GM18519 (cell line): ENCODE measurements around the gene RAB4A.
"Not testable (repeated sequence)": the region's sequence is repeated elsewhere in the genome, so short reads cannot be mapped to it uniquely, and the experiment has no call there.

Source experiments
- ATAC-seq: cut with Tn5 transposase; IDR thresholded peaks from one replicate; pipeline ENCODE4 v1.9.1; 2021; ENCODE audit warnings: mild to moderate bottlenecking, moderate library complexity; ENCODE audit not compliant: unreplicated experiment, low FRiP score

Gene RAB4A

DNA sequence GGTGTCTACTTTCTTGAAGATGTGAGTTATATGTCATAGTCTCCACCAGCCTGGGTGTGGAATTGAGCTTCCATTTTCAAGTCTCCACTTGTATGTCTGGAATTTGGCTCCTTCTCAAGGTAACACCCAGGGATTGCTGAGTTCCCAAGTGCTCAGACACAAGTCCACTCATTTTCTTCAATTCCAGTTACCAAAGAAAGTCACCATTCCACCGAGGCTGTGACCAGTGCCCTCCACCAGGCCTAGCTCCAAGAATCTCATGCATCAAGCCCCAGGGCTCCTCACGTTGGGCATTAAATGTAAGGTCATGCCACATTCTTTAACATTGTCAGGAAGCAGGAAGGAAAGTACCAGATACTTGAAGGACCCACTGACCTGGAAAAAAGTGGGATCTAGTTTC, 2.4 kb upstream of the RAB4A start:
- no peak for ATAC-seq

DNA sequence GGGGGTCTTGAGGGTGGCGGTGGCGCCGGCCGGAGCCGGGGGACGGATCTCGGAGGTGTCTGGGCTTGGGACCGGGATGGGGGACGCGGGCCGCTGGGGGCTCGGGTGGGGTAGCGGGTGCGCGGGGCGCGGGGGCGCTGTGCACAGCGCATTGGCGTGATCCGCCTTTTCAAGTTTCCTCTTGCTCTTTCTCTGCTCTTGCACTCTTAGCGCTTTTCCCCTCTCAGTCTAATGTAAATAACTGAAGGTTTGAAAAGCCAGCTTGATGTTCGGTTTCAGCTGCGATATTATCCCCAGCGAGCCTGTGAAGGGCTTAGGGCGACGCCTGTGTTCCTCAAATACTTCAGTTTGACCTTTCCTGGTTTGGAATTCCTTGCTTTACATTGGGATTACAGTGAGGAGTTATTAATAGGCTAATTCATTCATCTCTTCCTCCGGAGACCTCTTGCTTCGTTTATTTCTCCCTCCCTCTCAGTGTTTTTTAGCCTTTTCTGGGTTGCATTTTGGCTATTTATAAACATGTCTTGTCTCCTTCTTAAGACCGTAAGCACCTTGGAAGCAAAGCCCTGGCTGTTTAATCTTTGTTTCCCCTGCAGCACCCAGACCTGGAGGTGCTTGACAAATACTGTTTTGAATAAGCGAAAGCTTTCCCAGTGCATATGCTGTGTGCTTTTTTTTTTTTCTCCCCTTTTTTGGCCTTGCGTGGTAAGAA, 693 bp downstream of the RAB4A start:
- ATAC-seq: peak; percentile 29

DNA sequence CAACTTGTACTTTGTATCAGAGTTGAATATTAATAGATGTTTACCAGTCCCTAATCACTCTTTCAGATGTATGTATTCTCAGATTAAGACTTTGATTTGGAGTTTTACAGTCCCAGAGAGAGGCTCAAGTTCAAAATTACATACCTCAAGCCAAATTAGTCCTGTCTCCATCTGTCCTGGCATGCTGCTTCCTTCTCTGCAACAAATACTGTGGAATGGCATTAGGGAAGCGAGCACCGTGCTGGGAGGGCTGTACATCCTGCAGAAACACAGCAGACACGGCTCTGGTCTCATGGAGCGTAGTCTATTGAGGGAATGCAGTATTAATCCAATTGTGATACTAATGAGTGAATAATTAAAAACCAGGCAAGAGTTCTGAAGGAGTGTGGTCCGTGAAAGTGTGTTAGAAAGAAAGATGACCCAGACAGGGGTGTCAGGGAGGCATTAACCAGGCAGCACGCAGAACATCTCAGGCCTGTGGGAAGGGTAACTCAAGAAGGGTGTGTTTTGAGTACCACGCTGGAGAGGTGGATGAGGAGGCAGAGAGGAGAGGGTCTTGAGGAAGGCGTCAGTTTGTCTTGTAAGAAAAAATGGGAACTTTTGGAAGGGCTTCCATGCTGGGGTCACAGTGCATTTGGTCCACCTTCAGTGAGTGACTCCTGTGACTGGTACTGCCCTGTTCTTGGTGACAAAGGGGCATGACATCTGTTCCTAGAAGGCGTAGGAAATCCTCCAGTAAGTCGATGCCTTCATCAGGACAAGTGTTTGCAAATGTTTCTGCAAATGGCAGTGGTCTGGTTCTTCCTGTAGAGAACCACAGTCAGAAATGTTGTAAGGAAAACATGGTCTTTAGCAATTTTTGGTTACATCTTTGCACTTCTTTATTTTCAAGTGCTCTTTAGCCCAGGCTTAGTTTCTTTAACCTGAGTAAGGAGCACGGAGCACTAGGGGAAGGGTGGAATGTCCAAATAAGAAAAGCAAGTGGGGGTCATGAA, 1.6 kb downstream of the RAB4A start:
- no peak for ATAC-seq

DNA sequence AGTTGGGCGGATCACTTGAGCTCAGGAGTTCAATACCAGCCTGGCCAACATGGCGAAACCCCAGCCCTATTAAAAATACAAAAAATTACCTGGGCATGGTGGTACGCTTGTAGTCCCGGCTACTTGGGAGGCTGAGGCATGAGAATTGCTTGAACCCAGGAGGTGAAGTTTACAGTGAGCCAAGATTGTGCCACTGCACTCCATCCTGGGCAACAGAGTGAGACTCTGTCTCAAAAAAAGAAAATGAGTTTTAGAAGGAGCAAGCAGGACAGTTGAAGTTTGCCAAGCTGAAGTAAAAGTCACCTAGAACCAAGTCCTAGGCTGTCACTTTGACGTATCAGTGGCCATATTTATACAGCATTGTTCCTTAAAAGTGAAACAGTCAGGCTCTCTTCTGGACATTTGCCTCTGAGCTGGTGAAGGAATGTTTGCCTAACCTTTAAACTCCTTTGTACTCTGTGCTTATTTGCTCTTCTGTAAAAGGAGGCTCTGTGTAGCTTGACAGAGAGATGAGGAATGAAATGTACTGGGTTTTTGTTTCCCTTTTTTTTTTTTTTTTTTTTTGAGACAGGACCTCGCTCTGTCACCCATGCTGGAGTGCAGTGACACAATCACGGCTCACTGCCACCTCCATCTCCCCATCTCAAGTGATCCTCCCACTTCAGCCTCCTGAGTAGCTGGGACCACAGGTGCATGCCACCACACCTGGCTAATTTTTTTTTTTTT, 2.8 kb downstream of the RAB4A start:
- no peak for ATAC-seq

DNA sequence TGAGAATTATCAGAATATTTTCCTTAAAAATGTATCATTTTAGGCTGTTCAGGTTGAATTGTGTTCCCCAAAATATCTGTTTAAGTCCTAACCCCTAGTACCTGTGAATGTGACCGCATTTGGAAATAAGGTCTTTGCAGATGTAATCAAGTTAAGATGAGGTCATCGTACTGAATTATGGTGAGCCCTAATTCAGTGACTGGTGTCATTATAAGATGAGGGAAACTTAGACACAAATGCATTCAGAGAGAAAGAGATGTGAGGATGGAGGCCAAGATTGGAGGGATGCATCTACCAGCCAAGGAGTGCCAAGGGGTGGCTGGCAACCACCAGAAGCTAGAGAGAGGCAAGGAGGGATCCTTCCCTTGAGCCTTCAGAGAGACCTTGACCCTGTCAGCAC, 4.1 kb downstream of the RAB4A start:
- ATAC-seq: no peak

DNA sequence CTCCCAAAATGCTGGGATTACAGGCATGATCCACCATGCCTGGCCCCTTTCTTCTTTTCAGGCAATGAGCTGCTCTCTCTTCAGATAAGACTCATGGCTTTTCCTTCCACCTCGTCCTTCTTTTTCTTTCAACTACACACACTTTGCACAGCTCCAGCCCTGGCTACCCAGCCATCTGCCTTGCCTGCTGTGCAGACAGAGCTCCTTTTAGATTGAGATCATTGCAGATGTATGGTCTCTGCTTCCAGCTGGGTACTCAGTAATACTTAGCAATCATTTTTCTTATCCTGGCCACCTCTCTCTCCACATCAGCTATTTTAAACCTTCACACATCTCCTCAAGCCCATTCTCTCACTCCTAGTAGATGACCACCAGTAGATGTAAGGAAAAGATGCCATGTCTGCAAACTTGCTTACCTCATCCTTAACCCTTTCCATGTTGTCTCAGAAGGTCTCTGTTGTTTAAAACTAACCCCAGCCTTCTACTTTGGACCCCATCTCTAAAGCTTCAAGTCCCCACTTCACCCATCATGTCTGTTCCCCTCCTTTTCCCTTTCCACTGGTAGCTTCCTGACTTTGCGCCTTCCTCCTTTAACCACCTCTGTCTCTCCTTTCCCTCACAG, 7.3 kb downstream of the RAB4A start:
- ATAC-seq: no peak

DNA sequence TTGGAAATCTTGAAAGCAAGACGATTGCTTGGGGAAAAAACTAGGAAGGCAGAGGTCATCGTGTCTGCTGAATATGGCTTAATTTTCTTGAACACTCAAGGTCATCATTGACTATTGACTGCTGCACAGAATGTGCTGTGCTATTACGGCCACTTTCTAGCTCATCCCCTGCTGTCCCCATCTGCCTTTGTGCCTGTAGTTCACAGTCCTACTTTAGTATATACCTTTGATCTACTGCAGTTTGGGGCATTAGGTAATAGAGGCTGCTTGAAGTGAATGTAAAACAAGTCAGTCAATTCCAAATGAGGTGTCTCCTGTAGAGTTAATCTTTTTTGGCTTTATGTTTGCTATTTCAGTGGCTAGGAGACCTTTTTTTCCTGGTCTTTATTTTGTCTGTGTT, 8.3 kb downstream of the RAB4A start:
- ATAC-seq: no peak

DNA sequence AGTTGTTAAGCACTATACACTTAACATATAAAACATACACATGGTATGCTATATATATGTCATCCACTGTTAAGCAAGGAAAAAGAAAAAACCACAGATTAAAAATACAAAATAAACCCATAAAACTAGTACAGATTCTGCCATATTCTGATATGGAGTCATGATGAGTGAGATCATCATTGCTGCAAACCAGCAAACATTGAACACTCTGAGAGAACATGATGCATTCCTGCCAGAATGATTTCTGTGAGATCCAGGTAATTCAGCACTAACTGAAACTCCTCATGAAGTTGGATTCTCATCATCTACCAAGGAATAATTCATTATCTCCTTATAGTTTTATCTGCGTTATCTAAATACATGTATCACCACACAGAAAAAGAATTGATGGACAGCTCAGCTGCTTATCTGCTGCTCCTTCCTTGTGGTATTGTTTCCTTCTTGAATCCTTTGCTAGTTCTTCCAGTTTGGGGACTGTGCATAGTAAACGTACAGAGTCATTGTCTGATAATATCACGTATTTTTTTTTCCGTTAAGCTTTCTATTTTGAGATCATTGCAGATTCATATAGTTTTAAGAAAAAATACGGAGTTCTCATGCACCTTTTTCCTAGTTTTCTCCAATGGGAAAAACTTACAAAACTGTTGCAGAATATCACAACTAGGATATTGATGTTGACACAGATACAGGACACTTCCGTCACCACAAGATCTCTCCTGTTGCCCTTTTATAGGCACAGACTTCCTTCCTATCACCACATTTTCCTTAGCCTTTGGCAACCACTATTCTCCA, 9.3 kb downstream of the RAB4A start:
- no peak for ATAC-seq

DNA sequence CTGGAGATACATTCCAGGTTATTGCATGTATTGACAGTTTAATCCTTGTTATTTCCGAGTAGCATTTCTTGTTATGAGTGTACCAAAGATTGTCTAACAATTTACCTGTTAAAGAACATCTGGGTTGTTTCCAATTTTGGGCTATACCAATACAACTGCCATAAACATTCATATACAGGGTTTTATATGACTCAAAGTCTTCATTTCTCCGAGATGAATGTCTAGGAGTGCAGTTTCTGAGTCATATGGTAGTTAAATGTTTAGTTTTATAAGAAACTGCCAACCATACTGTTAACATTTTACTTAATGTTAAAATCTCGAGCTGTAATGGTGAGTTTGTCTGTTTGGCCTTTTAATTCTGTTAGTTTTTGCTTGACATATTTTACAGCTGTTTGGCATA, 10.0 kb downstream of the RAB4A start:
- ATAC-seq: no peak

DNA sequence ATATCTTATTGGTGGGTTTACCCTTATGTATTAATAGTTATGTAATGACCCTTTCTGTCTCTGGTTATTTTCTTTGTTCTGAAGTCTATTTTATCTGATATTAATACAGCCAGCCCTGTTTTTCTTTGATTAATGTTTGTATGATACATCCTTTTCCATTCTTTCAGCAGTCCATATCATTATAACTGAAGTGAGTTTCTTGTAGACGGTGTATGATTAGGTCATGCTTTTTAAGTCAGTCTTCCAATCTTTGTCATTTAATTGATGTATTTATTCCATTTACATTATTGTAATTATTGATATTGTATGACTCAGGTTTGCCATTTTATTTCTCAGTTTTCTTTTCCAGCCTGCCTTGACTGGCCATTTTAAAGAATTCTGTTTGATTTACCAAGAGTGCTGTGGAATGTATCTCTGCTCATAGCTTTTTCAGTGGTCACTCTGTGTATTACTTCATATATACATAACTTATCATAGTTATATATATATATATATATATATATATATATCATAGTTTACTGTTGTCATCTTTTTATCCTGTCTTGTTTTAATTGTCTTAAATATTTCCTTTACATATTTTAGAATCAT, 10.5 kb downstream of the RAB4A start:
- ATAC-seq: no peak

DNA sequence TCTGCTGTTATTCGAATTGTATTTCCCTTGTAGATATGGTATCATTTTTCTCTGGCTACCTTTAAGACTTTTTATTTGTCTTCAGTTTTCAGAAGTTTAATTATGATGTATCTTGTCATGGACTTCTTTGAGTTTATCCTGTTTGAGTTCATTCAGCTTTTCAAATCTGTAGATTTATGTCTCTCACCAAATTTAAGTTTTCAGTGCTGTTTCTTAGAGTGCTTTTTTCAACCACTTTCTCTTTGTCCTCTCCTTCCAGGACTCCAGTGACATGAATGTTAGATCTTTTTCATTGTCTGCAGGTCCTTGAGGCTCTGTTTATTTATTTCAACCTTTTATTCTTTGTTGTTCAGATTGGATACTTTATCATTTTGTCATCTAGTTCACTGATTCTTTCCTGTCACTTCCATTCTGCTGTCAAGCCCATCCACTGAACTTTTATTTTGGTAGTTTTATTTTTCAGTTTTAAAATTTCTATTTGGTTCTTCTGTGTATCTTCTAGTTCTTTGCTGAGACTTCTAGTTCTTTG, 11.4 kb downstream of the RAB4A start:
- no peak for ATAC-seq

DNA sequence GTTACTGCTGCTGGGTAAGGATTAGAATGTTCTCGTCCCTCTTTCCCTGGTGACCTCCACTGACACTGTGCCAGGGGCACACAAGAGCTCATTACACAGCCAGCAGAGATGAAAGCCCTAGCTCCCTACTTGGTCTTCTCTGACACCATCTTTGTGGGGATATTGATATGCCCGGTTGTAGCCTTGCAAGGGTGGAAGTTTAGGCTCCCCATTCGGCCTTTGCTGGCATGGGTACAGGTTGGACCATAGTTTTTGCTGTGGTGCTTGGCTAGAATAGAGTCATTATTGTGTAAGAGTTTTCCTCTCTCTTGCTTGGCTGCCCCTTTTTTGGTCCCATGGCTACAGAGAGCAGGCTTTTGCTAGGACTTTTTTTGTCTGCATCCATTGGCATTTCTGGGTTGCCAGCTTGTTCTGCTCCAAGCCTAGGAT, 12.3 kb downstream of the RAB4A start:
- no peak for ATAC-seq

DNA sequence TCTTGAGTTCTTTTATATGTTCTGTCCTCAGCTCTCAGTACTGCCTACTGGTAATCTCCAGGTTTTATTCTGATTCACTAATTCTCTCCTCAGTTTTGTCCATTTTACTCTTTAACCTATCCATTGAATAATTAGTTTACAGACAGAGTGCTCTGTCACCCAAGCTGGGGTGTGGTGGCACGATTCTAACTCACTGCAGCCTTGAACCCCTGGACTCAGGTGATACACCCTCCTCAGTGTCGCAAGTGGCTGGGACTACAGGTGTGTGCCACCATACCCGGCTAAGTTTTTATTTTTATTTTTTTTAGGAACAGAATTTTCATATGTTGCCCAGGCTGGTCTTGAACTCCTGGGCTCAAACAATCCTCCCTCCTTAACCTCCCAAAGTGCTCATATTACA, 14.0 kb downstream of the RAB4A start:
- ATAC-seq: no peak

DNA sequence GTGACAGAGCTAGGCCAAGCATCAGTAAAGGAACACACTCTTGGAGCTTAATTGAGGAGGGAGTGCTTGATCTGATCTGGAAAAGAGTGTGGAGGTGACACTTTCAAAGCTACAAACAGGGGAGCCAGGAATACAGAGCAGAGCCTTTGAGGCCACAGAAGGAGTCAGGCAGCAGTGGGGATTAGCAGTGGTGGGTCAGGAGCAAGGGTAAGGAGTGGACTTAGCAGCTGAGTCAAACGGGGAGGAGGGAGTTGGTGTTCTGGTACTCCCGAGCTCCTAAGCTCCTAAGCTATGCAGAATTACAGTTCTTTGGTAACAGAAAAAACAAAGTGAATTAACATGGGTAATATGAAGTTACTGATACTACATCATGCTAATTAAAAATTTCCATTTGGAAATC, 14.5 kb downstream of the RAB4A start:
- no peak for ATAC-seq

DNA sequence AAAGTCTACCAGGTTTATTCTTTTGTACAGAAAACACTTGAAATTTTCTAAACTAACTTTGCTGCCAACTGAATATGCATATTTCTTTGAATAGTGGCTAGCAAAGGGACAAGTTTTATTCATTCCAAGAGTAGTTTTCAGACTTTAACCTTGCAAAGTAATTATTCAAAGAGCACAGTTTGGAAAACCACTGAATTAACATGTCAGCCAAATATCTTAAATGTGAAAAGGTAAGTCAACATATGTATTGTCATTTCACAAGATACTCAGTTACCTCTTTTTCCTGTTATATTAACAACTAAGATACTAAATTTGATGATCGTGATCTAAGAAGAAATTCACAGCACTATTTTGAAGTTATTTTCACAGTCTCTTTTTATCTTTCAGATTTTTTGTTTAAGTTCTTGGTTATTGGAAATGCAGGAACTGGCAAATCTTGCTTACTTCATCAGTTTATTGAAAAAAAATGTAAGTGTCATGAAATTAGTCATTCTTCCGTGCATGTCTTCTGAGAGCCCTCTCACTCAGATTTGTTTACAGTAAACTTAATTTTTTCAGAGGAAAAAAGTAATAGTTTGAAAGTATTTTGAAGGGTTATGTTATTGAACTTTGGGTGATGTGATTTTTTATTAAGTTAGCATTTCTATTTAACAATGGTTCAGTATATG, 15.3 kb downstream of the RAB4A start:
- ATAC-seq: no peak

DNA sequence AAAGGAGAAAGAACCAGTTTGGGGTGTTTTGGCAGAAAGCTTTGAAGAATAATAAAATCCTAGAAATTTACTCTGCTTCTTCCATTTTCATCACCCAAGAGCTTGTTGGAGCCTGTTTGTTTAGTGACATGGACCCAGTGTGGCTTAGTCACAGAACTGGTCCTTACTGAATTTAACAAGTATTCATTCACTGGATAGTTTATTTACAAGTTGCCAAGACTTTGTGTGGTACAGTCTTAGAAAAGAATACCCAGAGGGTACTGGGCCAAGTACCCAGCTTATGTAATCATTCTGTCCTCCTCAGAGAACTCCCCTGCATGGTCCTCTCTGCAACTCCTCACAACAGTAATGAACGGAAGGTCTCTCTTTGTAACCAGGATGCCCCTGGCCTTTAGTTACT, 16.4 kb downstream of the RAB4A start:
- no peak for ATAC-seq

DNA sequence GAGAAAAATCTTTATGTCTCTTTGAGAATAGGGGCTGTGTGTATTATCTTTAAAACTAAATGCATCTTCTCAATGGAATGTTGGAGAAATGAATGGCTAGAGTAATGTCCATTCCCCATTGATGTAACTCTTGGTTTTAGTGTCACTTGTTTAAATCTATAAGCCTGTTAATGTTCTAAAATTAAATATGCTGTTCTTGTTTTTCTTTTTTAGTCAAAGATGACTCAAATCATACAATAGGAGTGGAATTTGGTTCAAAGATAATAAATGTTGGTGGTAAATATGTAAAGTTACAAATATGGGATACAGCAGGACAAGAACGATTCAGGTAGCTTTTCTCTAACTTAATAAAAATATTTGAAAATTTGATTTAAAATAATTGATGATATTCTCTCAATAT, 17.6 kb downstream of the RAB4A start:
- no peak for ATAC-seq

DNA sequence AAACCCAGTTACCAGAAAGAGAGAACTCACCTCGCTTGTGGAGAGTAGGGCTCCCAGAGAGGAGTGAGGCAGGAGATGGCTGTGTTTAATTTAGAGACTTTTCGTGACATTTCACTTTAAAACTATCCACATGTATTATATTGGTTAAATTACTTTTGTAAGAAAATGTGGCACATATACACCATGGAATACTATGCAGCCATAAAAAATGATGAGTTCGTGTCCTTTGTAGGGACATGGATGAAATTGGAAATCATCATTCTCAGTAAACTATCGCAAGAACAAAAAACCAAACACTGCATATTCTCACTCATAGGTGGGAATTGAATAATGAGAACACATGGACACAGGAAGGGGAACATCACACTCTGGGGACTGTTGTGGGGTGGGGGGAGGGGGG, 20.8 kb downstream of the RAB4A start:
- not testable (repeated sequence) for ATAC-seq
